HL-60/S4 (cell line): ENCODE measurements around the gene TAF1B.
"Not testable (repeated sequence)": the region's sequence is repeated elsewhere in the genome, so short reads cannot be mapped to it uniquely, and the experiment has no call there.

Experiments used
- in situ Hi-C: fragments of 300-500 bp; cut with MboI; formaldehyde crosslinking; loops from 2 replicates; pipeline ENCODE4 v1.14.3; 2022; ENCODE audit warnings: low sequenced_read_pairs

The TAF1B gene

DNA sequence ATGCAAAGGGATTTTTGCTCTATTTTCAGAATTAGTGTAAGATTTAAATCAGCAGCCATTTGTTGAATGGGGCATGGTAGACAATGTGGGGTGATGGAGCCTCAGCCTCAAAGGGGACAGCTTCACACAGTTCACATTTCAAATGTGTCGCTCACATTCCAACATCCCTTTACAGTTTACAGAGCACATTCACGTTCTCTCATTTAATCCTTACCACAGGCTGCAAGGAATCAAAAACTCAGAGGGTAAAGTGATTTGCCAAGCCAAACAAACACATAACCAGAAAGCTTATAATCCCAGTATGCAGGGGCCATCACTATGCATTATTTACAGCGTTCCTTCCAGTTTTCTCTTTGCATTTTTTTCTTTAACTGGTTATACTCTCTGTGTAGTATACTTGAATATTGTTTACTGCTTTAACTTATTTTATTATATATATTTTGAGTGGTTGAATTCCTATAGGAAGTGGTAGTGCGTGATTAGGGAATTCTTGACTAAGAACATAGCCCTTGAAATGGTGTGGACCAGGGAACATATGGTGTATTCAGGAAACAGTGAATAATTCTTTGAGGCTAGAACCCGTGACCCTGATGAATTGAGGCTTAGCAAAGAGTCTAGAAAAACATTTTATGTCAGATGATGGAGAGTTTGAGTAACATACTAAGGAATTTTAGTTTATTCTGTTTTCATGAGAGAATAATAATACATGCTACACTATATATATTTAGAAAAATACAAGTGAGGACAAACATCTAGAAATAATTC lies 18.1 kb upstream of the TAF1B start:
- in situ Hi-C loops = no loop called here

DNA sequence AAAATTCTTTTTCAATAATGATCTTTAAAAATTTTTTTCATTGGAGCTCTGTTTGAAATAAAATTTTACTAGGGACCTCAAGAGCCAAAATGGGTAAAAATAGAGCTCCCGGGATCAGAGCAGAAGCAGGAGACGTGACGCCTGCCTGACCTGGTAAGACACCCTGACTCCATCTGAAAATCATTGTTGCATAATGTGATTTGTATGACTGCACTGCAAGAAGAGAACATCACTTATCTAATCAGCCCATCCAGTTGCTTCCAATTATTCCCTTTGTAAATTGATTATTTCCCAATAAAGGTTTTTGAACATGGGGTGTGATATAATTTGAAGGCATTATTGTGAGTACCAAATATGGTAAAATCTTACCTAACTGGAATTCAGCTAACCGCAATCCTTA lies 17.1 kb upstream of the TAF1B start:
- in situ Hi-C loops = no loop called here

DNA sequence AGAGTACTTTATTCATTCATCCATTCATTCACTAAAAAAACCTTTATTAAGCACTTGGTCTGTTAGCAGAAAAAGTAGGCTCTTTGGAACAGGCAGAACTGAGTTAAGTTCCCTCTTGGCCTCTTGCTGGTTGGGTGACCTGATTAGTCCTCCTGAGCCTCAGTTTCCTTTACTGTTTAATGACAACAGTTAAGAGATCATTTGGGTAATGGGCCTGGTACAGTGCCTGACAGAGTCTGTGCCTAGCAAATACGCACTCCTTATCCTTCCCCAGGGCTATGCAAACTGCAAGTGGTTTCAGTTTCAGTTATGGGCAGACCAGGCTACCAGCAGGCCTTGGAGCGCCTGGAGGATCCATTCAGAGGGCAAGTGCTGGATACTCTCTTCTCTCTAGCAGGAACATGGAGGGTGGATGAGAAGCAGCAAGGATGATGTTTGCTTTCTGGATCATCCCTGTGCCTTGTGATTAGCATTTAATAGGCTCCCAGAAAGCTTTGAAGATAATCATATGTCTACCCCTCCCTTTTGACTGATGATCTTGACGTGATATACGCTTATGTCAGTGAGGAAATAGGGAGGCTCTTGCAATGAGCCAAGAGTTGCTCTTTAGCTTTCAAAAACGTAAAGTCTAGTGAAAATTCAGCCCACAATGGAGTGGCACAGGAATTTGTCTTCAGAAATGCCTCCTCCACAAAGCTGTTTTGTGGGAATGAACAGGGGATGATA lies 12.4 kb upstream of the TAF1B start:
- in situ Hi-C loops = no loop called here

DNA sequence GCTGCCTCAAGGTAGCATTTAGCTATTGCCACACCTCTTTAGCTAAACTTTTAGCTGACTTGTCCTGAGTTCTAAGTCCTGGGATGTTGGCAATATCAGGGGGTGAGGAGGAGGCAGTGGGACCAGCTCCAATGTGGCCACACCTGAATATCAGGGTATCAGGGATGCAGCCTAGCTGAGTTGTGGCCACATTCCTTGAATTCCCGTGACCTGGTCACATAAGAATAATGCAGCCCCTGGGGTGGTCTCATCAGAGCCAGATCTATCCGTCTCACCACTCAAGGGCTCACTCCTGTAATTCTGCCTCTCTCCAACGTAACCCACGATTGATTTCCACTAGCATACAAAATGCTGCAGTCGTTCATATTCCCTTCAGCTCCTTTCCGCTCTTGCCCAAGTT lies 11.6 kb upstream of the TAF1B start:
- in situ Hi-C loops = no loop called here

DNA sequence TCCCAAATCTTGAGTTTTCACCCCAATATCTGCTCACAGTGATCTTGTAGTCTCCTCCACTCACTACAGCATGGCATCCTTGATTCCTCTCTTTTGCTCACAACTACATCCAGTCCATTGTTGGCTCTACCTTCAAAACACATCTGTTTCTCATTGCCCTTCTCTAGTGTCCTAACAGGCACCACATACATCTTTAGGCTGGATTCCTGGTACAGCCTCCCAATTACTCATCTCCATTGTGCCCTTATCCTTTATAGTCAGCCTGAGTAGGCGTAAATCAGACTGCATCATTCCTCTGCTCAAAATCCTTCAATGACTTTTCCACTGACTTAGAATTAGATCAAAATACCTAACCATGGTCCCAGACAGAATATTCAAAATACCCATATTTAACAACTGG lies 10.7 kb upstream of the TAF1B start:
- in situ Hi-C loops = no loop called here

DNA sequence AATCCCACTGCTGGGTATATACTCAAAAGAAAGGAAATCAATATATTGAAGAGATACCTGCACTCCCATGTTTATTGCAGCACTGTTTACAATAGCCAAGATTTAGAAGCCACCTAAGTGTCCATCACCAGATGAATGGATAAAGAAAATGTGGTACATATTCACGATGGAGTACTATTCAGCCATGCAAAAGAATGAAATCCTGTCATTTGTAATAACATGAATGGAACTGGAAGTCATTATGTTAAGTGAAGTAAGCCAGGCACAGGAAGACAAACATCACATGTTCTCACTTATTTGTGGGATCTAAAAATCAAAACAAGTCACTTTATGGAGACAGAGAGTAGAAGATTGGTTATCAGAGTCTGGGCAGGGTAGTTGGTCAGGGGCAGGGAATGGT lies 8.2 kb upstream of the TAF1B start:
- in situ Hi-C loops = not testable (repeated sequence)

- in situ Hi-C loops = no loop called here
These were observed 7.2 kb upstream of the TAF1B start for GRCh38 chr2:9836074-9836473.

DNA sequence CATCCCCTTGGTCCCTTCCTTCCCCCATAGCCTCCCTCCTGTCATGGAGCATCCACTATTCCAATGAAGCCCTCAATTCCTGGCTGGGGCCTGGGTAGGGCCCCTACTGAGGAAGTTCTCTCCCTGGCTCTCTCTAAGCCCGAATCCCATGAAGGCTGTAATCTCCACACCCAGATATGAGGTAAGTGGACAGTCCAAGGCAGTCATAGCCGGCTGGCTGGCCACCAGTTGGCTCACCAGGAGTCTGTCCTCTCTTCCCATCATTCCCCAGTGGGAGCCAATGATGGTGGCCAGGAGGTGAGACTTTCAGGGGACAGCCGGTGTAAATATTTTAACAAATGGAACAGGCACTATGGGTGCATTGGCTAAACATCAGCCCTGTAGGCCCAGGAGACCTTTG lies 6.8 kb upstream of the TAF1B start:
- in situ Hi-C loops = no loop called here

DNA sequence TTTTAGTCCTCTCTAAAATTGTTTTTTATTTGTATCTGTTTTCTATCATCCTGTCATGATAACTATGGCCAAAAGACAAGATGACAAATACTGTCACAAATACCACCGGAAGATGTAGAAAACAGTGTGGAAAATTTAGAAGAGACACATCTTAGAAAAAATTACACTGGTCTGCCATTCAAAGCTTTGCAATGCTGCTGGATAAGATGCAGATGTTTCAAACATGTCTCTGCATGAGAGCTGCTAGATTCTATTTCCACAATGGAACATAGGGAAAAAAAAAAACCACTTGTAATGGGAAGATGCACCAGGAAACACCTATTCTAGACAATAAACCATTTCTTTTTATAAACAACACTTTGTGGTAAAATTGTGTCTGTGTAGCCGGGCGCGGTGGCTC lies 5.8 kb upstream of the TAF1B start:
- in situ Hi-C loops = no loop called here

DNA sequence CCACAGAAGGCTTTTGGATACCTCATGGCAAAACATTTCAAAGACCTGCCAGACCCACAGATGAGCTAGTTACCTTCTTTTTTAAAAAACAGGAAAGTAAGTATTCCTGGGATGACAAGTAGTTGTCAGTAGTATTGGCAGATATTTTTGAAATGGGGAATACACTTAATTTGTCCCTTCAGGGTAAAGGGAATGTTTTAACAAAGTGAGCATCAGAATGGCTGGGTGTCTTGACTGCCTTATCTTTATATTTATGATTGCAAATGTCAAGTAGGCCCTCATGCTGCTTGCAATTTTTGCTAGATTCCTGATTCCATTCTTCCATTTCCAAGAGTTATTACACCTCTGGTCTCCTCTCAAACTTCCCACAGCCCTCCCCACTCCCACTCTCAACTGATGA lies 4.9 kb upstream of the TAF1B start:
- in situ Hi-C loops = no loop called here

GRCh38 chr2:9842487-9843228 lies 616 bp upstream of the TAF1B start:
- in situ Hi-C loops = no loop called here

DNA sequence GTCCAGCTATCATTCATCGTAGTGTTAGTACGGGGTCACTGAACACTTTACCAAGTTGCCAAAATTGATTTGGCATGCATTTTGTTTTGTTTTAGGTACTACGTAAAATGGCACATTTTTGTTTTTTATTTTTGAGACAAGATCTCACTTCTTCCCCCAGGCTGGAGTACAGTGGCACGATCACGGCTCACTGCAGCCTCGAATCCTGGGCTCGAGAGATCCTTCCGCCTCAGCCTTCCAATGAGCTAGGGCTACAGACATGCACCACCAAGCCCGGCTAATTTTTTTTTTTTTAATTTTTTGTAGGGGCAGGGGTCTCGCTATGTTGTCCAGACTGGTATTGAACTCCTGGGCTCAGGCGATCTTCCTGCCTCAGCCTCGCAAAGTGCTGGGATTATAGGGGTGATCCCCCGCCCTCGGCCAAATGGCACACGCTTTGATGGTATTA lies 786 bp downstream of the TAF1B start:
- in situ Hi-C loops = no loop called here

DNA sequence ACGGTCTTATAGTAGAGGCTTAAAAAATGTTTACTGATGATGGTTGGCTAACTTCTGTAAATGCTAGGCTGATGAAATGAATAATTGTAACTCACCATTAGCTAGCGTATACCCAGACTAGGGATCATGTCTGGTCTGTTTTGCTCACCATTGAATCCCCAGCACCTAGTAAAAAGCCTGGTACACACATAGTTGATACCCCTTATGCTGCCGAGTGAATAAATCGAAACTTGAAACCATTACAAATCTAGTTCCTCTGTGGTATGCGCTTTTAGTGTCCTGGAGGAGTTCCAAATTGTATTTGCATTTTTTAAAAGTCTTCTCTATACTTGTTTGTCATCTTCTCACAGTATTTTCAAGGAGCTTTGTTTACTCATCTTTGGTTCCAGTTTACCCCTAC lies 1.3 kb downstream of the TAF1B start:
- in situ Hi-C loops = no loop called here

GRCh38 chr2:9846554-9846953 lies 3.3 kb downstream of the TAF1B start:
- in situ Hi-C loops = no loop called here

DNA sequence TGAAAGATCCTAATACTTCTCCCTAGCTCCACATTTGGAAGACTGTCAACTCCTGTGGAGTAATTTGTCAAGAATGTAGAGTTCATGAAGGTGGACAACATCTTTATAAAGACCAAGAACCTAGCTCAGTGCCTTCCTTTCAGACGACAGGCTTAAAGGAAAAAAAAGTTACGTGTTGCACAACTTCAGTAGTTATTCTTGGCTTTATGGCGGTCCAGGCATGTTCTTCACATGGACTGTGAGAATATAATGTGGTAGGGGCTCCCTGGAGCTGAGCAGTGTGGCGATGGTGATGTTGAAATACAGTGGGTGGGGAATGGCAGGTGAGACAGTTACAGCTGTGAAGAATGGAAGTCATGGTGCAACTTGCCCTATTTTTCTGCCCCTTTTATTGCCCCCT lies 3.9 kb downstream of the TAF1B start:
- in situ Hi-C loops = no loop called here

DNA sequence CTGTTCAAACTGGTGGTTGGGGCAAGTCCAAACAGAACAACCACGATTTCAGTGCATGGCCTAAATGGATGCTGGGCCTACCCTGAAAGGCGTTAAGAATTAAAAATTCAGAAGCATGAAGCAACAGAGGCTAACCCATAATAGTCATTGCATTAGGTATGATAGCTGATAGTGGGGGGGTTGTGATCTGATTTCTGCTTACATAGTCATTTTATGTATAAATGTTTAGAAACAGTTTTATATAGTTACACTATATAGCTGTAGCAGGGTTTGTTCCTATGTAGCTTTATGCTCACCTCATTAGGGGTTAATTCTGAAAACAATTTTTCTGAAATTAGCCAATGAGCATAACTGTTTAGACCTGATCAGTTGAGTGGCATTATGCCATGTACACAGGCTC lies 9.6 kb downstream of the TAF1B start:
- in situ Hi-C loops = no loop called here

DNA sequence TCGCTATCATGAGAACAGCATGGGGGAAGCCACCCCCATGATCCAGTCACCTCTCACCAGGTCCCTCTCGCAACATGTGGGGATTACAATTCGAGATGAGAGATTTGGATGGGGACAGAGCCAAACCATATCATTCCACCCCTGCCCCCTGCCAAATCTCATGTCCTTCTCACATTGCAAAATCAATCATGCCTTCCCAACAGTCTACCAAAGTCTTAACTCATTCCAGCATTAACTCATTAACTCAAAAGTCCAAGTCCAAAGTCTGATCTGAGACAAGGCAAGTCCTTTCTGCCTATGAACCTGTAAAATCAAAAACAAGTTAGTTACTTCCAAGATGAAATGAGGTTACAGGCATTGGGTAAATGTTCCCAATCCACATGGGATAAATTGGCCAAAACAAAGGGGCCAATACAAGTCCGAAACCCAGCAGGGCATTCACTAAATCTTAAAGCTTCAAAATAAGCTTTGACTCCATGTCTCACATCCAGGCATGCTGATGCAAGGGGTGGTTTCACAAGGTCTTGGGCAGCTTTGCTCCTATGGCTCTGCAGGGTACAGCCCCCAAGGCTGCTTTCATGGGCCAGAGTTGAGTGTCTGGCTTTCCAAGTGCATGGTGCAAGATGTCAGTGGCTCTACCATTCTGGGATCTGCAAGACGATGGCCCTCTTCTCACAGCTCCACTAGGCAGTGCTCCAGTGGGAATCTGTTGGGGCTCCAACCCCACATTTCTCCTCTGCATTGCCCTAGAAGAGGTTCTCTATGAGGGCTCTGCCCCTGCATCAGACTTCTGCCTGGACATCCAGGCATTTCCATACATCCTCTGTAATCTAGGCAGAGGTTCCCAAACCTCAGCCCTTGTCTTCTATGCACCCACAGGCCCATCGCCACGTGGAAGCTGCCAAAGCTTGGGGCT lies 14.8 kb downstream of the TAF1B start:
- in situ Hi-C loops = no loop called here

- in situ Hi-C loops = no loop called here
These were observed 15.4 kb downstream of the TAF1B start for GRCh38 chr2:9858730-9859068.

- in situ Hi-C loops = not testable (repeated sequence)
These were observed 17.8 kb downstream of the TAF1B start for GRCh38 chr2:9860922-9861580.

- in situ Hi-C loops = no loop called here
These were observed 24.6 kb downstream of the TAF1B start for GRCh38 chr2:9867881-9868280.
